ENCODE data around the gene PIGQ. TPM values are rescaled to one million over a fixed set of nuclear protein-coding genes. Genes with fewer than 3 reads are reported as not detected.
"Not testable (repeated sequence)": the region's sequence is repeated elsewhere in the genome, so short reads cannot be mapped to it uniquely, and the experiment has no call there.

PIGQ gene
- total RNA-seq, 1 donor from 2014 or later, result 12.3 TPM

- DNase-seq (ENCODE audit: low read depth in 2 of 2), result no peak
These were observed 15.6 kb downstream of the PIGQ start for GRCh38 chr16:585351-585750.

GRCh38 chr16:586047-586644 is 16.4 kb downstream of the PIGQ start:
- no peak for DNase-seq (ENCODE audit: low read depth in 2 of 2)

- no peak for DNase-seq (ENCODE audit: low read depth in 2 of 2)
These were observed 17.1 kb downstream of the PIGQ start for GRCh38 chr16:586645-587590.

- peak in 1 of 2 donors; percentile 77 for DNase-seq (ENCODE audit: low read depth in 2 of 2)
These were observed 18.8 kb downstream of the PIGQ start for GRCh38 chr16:588639-588888.

- peak; percentile 91 to 97 for DNase-seq (ENCODE audit: low read depth in 2 of 2)
These were observed 19.3 kb downstream of the PIGQ start for GRCh38 chr16:588889-589657.

- peak; percentile 95 to 99 for DNase-seq (ENCODE audit: low read depth in 2 of 2)
These were observed 20.0 kb downstream of the PIGQ start, which contains the start of gene RAB40C for GRCh38 chr16:589658-590187. RAB40C (plus strand) TSS chr16:590066; CDS start chr16:590292, 226 bp downstream.

- DNase-seq (ENCODE audit: low read depth in 2 of 2), result peak in 1 of 2 donors; percentile 63
These were observed 20.5 kb downstream of the PIGQ start for GRCh38 chr16:590188-590814.

- no peak for DNase-seq (ENCODE audit: low read depth in 2 of 2)
These were observed 21.0 kb downstream of the PIGQ start for GRCh38 chr16:590815-591200.

GRCh38 chr16:591231-591630 is 21.5 kb downstream of the PIGQ start:
- no peak for DNase-seq (ENCODE audit: low read depth in 2 of 2)

GRCh38 chr16:591892-592517 is 22.2 kb downstream of the PIGQ start:
- DNase-seq (ENCODE audit: low read depth in 2 of 2), result no peak

- DNase-seq (ENCODE audit: low read depth in 2 of 2), result no peak
These were observed 22.9 kb downstream of the PIGQ start for GRCh38 chr16:592518-593306.

- DNase-seq (ENCODE audit: low read depth in 2 of 2), result no peak
These were observed 23.6 kb downstream of the PIGQ start for GRCh38 chr16:593406-593805.

GRCh38 chr16:593807-594206 is 24.0 kb downstream of the PIGQ start:
- no peak for DNase-seq (ENCODE audit: low read depth in 2 of 2)

GRCh38 chr16:595094-595528 is 25.3 kb downstream of the PIGQ start:
- no peak for DNase-seq (ENCODE audit: low read depth in 2 of 2)

GRCh38 chr16:595942-596735 is 26.4 kb downstream of the PIGQ start:
- DNase-seq (ENCODE audit: low read depth in 2 of 2), result no peak

- DNase-seq (ENCODE audit: low read depth in 2 of 2), result no peak
These were observed 26.9 kb downstream of the PIGQ start for GRCh38 chr16:596736-597060.

- not testable (repeated sequence) for DNase-seq (ENCODE audit: low read depth in 2 of 2)
These were observed 27.9 kb downstream of the PIGQ start for GRCh38 chr16:597655-598054.

- no peak for DNase-seq (ENCODE audit: low read depth in 2 of 2)
These were observed 29.3 kb downstream of the PIGQ start for GRCh38 chr16:598823-599739.

All from dermis microvascular lymphatic vessel endothelial cell (primary cell).